D721Med (cell line): Measurements from ENCODE around the gene IQGAP2.

Experiments used
- DNase-seq: peaks from one replicate; pipeline ENCODE4 v3.0.0; 2011; ENCODE audit warnings: low spot score; ENCODE audit not compliant: insufficient read length
- FAIRE-seq: peaks from 2 replicates; lab custom pipeline; 2011; peaks lifted over from hg19 to GRCh38; lab: Jason Lieb, UNC
- CTCF ChIP-seq: IDR thresholded peaks from 2 replicates; pipeline ENCODE4 v1.5.1; 2012; ENCODE audit warnings: mild to moderate bottlenecking, control low read depth; ENCODE audit not compliant: insufficient read depth; ENCODE audit errors: missing control alignments

IQGAP2 gene

GRCh38 chr5:76378355-76378754 is 24.7 kb upstream of the IQGAP2 start:
- DNase-seq (no peak), FAIRE-seq (no peak)
- TF ChIP-seq CTCF = no peak

- DNase-seq (no peak), FAIRE-seq (no peak)
- no peak for TF ChIP-seq CTCF
Measured at GRCh38 chr5:76379316-76379715, 23.8 kb upstream of the IQGAP2 start.

GRCh38 chr5:76379855-76380254 is 23.2 kb upstream of the IQGAP2 start:
- no peak for TF ChIP-seq CTCF
- FAIRE-seq (no peak), DNase-seq (no peak)

GRCh38 chr5:76380346-76381066 is 22.6 kb upstream of the IQGAP2 start:
- no peak for DNase-seq
- FAIRE-seq = peak; percentile 16
- TF ChIP-seq CTCF = no peak

- DNase-seq (no peak), FAIRE-seq (peak; percentile 61)
- no peak for TF ChIP-seq CTCF
Measured at GRCh38 chr5:76383126-76383832, 19.8 kb upstream of the IQGAP2 start.

GRCh38 chr5:76384189-76384588 is 18.9 kb upstream of the IQGAP2 start:
- no peak for DNase-seq
- FAIRE-seq = no peak
- TF ChIP-seq CTCF = no peak

GRCh38 chr5:76384705-76385104 is 18.4 kb upstream of the IQGAP2 start:
- no peak for TF ChIP-seq CTCF
- FAIRE-seq (no peak), DNase-seq (no peak)
